HEK293 (cell line): ENCODE results near the gene DGKD.

ENCODE experiments used
- ZBTB21 ChIP-seq: fragments of 450-650 bp; formaldehyde crosslinking; IDR thresholded peaks from 2 replicates; pipeline ENCODE4 v1.5.1; 2017; ENCODE audit warnings: missing biosample characterization, missing genetic modification characterization
- ZNF223 ChIP-seq: fragments of 450-650 bp; formaldehyde crosslinking; IDR thresholded peaks from 2 replicates; pipeline ENCODE4 v1.5.1; 2016; ENCODE audit warnings: missing biosample characterization, missing genetic modification characterization
- ZNF239 ChIP-seq: fragments of 450-650 bp; formaldehyde crosslinking; IDR thresholded peaks from 2 replicates; pipeline ENCODE4 v1.5.1; 2016; ENCODE audit warnings: missing biosample characterization, missing genetic modification characterization
- TF ChIP-seq, protein P1 (sequence below): fragments of 450-650 bp; formaldehyde crosslinking; conservative IDR thresholded peaks from 2 replicates; pipeline ENCODE4 v1.5.1; 2016; ENCODE audit warnings: low read depth, missing biosample characterization, missing genetic modification characterization
- TF ChIP-seq, protein P2 (sequence below): fragments of 450-650 bp; formaldehyde crosslinking; IDR thresholded peaks from 2 replicates; pipeline ENCODE4 v1.5.1; 2016; ENCODE audit warnings: missing biosample characterization, missing genetic modification characterization, low read depth

DNA sequence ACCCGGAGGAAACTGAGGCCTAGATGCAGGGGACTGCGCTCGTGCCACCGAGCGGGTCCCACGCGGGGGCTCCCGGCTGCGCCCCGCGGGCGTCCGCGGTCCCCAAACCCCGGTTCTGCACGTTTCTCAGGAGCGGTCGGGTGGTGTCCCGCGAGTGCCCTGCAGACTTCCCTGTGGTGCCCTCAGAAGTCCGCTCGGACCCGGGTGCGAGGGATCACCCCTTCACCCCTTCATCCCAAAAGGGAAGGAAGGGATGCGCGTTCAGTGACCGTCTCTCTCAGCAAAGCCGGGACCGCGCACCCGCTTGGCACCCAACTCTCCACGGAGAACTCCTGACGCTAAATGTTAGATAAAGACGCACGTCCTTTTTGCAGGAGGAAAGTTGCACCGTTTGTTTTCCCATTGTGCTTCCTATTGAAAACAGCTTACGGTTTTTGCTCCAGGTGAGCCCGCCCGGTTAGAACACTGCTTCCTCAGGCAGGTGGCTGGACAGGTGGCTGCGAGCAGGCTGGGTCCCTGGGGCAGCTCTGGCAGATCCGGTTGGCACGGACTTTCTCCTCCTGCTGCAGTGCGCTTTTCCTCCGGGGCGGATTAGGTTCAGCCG, 779 bp downstream of the DGKD start:
- TF ChIP-seq ZNF239 (tag by site-specific recombination) (no peak), ZBTB21 (no peak), ZNF223 (tag by site-specific recombination) (no peak)
- TF ChIP-seq, protein P1, sequence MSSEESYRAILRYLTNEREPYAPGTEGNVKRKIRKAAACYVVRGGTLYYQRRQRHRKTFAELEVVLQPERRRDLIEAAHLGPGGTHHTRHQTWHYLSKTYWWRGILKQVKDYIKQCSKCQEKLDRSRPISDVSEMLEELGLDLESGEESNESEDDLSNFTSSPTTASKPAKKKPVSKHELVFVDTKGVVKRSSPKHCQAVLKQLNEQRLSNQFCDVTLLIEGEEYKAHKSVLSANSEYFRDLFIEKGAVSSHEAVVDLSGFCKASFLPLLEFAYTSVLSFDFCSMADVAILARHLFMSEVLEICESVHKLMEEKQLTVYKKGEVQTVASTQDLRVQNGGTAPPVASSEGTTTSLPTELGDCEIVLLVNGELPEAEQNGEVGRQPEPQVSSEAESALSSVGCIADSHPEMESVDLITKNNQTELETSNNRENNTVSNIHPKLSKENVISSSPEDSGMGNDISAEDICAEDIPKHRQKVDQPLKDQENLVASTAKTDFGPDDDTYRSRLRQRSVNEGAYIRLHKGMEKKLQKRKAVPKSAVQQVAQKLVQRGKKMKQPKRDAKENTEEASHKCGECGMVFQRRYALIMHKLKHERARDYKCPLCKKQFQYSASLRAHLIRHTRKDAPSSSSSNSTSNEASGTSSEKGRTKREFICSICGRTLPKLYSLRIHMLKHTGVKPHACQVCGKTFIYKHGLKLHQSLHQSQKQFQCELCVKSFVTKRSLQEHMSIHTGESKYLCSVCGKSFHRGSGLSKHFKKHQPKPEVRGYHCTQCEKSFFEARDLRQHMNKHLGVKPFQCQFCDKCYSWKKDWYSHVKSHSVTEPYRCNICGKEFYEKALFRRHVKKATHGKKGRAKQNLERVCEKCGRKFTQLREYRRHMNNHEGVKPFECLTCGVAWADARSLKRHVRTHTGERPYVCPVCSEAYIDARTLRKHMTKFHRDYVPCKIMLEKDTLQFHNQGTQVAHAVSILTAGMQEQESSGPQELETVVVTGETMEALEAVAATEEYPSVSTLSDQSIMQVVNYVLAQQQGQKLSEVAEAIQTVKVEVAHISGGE (tag by site-specific recombination) = no peak
- TF ChIP-seq, protein P2, sequence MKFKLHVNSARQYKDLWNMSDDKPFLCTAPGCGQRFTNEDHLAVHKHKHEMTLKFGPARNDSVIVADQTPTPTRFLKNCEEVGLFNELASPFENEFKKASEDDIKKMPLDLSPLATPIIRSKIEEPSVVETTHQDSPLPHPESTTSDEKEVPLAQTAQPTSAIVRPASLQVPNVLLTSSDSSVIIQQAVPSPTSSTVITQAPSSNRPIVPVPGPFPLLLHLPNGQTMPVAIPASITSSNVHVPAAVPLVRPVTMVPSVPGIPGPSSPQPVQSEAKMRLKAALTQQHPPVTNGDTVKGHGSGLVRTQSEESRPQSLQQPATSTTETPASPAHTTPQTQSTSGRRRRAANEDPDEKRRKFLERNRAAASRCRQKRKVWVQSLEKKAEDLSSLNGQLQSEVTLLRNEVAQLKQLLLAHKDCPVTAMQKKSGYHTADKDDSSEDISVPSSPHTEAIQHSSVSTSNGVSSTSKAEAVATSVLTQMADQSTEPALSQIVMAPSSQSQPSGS = no peak
